SK-N-SH (cell line): ENCODE data around the gene KLHDC7A. TPM values are rescaled to one million over a fixed set of nuclear protein-coding genes. Genes with fewer than 3 reads are reported as not detected.

Source experiments
- CTCF ChIA-PET: fragments of 300-600, 350-600 bp; formaldehyde crosslinking; extraction: SDS; loops from one replicate; lab custom pipeline; 2021; lab: Yijun Ruan, JAX
- POLR2A ChIA-PET: fragments of 350-600 bp; sonication (Branson Sonifier 250); formaldehyde crosslinking; extraction: SDS; loops from one replicate; lab custom pipeline; 2020; ENCODE audit warnings: antibody characterized with exemption, inconsistent platforms; lab: Yijun Ruan, JAX
- DNase-seq: peaks from one replicate; pipeline ENCODE4 v3.0.0; 2012
- H2AFZ ChIP-seq: fragments of 200-600 bp; sonication (generic); 2 replicates; pipeline ENCODE4 v1.8.1; 2016; ENCODE audit warnings: antibody characterized with exemption, mild to moderate bottlenecking, low read depth
- H3F3A ChIP-seq: fragments of 200-600 bp; sonication (generic); replicated peaks from 2 replicates; pipeline ENCODE3; 2016; ENCODE audit warnings: antibody characterized with exemption, mild to moderate bottlenecking; ENCODE audit not compliant: insufficient read depth
- H3K27ac ChIP-seq, 2 experiments: fragments of 200-500 bp in 1 of 2; fragments of 200-600 bp in 1 of 2; sonication (Bioruptor generic) in 1 of 2; sonication (generic), shearing (Covaris generic) in 1 of 2; 2 replicates each; pipeline versions ENCODE4 v1.5.1 to v1.6.1; 2014 to 2016; ENCODE audit warnings: low read depth in 2 of 2, inconsistent platforms in 1 of 2, low read length in 1 of 2, mild to moderate bottlenecking in 1 of 2, mixed read lengths in 1 of 2
- H3K27me3 ChIP-seq: fragments of 200-600 bp; sonication (generic), shearing (Covaris generic); 2 replicates; pipeline ENCODE4 v1.6.1; 2016; ENCODE audit warnings: mixed run types; ENCODE audit not compliant: insufficient read depth
- H3K36me3 ChIP-seq, 2 experiments: fragments of 200-500 bp in 1 of 2; fragments of 200-600 bp in 1 of 2; sonication (Bioruptor generic) in 1 of 2; sonication (generic) in 1 of 2; replicated peaks in 1 of 2; 2 replicates each; pipeline versions ENCODE3 to v1.5.1; 2014 to 2016; ENCODE audit warnings: low read length in 1 of 2, mild to moderate bottlenecking in 1 of 2; ENCODE audit not compliant: insufficient read depth in 2 of 2, control insufficient read depth in 1 of 2
- H3K4me1 ChIP-seq, 2 experiments: fragments of 200-500 bp in 1 of 2; fragments of 200-600 bp in 1 of 2; sonication (Bioruptor generic) in 1 of 2; sonication (generic), shearing (Covaris generic) in 1 of 2; 2 replicates each; pipeline versions ENCODE4 v1.5.1 to v1.6.1; 2014 to 2016; ENCODE audit warnings: low read depth in 1 of 2, low read length in 1 of 2, mixed run types in 1 of 2; ENCODE audit not compliant: insufficient read depth in 2 of 2, control insufficient read depth in 1 of 2
- H3K4me2 ChIP-seq: fragments of 200-600 bp; sonication (generic), shearing (Covaris generic); 2 replicates; pipeline ENCODE4 v1.6.1; 2017; ENCODE audit warnings: mixed run types
- H3K4me3 ChIP-seq, 2 experiments: fragments of 200-500 bp in 1 of 2; fragments of 200-600 bp in 1 of 2; sonication (Bioruptor generic) in 1 of 2; sonication (generic), shearing (Covaris generic) in 1 of 2; 2 replicates each; pipeline versions ENCODE4 v1.5.1 to v1.8.1; 2014 to 2016; ENCODE audit warnings: low read depth in 2 of 2, inconsistent platforms in 1 of 2, low read length in 1 of 2, mild to moderate bottlenecking in 1 of 2, mixed read lengths in 1 of 2, moderate library complexity in 1 of 2
- H3K79me2 ChIP-seq: fragments of 200-600 bp; sonication (generic); 2 replicates; pipeline ENCODE4 v1.8.1; 2017; ENCODE audit warnings: mild to moderate bottlenecking; ENCODE audit not compliant: insufficient read depth
- H3K9ac ChIP-seq: fragments of 200-600 bp; sonication (generic); 2 replicates; pipeline ENCODE4 v1.6.1; 2017; ENCODE audit warnings: mixed run types
- H3K9me2 ChIP-seq: fragments of 200-600 bp; sonication (generic); 2 replicates; pipeline ENCODE4 v1.6.1; 2017; ENCODE audit warnings: mixed run types
- H3K9me3 ChIP-seq: fragments of 200-600 bp; sonication (generic); 2 replicates; pipeline ENCODE4 v1.6.1; 2017; ENCODE audit warnings: mixed run types, mild to moderate bottlenecking, moderate library complexity
- H4K20me1 ChIP-seq: fragments of 200-600 bp; sonication (generic); 2 replicates; pipeline ENCODE4 v1.6.1; 2017; ENCODE audit warnings: mild to moderate bottlenecking, mixed run types; ENCODE audit not compliant: insufficient read depth
- EZH2phosphoT487 ChIP-seq: fragments of 200-600 bp; sonication (generic); IDR thresholded peaks from 2 replicates; pipeline ENCODE4 v1.6.1; 2017; ENCODE audit warnings: low read depth, mixed run types, mild to moderate bottlenecking, antibody characterized with exemption, moderate library complexity, borderline replicate concordance
- NFIC ChIP-seq: IDR thresholded peaks from 2 replicates; pipeline ENCODE4 v1.4.0; 2012; ENCODE audit warnings: borderline replicate concordance
- POLR2AphosphoS5 ChIP-seq: IDR thresholded peaks from 2 replicates; pipeline ENCODE4 v1.6.1; 2012; ENCODE audit warnings: low read depth, low read length
- RAD21 ChIP-seq: IDR thresholded peaks from 2 replicates; pipeline ENCODE4 v1.6.1; 2012; ENCODE audit warnings: mild to moderate bottlenecking, low read length
- RXRA ChIP-seq: IDR thresholded peaks from 2 replicates; pipeline ENCODE4 v1.4.0; 2012; ENCODE audit warnings: low read depth, mild to moderate bottlenecking, borderline replicate concordance
- SMC3 ChIP-seq: IDR thresholded peaks from 2 replicates; pipeline ENCODE4 v1.6.1; 2012; ENCODE audit warnings: low read depth, low read length, improper control_type of control experiment
- TEAD4 ChIP-seq: IDR thresholded peaks from 2 replicates; pipeline ENCODE4 v1.4.0; 2012; ENCODE audit warnings: mild to moderate bottlenecking, borderline replicate concordance; ENCODE audit not compliant: insufficient read depth
- WGBS: methylation state at CpG from one replicate; pipeline ENCODE4 v1.1.6; 2017; ENCODE audit warnings: low lambda C conversion rate; 5-methylcytosine and 5-hydroxymethylcytosine counted together
- polyA plus RNA-seq, 3 experiments: library from polyadenylated mRNA; depleted of rRNA; stranded (reverse); fragments of >200 nt; gene quantifications; 2 replicates each; pipeline ENCODE4 v1.2.3, GENCODE V29; 2012
- TF ChIP-seq, protein P1 (sequence below): IDR thresholded peaks from 2 replicates; pipeline ENCODE4 v1.4.0; 2012; ENCODE audit warnings: low read depth, borderline replicate concordance

Gene KLHDC7A
- polyA plus RNA-seq, 1 of the 3 experiments (the other 2 are of a cell fraction): not detected

DNA sequence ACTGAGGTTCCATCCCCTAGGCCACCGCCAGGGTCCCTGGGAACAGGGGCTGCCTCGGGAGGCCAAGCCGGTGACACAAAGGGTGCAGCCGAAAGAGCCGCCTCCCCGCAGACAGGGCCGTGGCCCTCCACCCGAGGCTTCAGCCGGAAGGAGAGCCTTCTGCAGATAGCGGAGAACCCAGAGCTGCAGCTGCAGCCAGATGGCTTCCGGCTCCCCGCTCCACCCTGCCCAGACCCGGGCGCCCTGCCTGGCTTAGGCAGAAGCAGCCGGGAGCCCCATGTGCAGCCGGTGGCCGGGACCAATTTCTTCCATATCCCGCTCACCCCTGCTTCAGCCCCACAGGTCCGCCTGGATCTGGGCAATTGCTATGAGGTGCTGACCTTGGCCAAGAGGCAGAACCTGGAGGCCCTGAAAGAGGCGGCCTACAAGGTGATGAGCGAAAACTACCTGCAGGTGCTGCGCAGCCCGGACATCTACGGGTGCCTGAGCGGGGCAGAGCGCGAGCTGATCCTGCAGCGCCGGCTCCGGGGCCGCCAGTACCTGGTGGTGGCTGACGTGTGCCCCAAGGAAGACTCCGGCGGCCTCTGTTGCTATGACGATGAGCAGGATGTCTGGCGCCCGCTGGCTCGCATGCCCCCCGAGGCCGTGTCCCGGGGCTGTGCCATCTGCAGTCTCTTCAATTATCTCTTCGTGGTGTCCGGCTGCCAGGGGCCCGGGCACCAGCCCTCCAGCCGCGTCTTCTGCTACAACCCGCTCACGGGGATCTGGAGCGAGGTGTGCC is 1.4 kb downstream of the KLHDC7A start:
- no peaks in the 10 kb centered on the region for H3K36me3 ChIP-seq
- H3K4me3 ChIP-seq: no peak overlapping the region
- no peaks in the 10 kb centered on the region for H3K9me2 ChIP-seq
- no peak overlapping the region for H3K27ac ChIP-seq
- POLR2A ChIA-PET: no interaction called here
- WGBS: 40% methylated on average over 6 of the region's 49 CpGs
- H3K9me3 ChIP-seq: no peaks in the 10 kb centered on the region
- DNase-seq: peak; percentile 61
- no peaks in the 10 kb centered on the region for H3K27me3 ChIP-seq
- H4K20me1 ChIP-seq: no peaks in the 10 kb centered on the region
- peaks cover 0 to 4% of the 10 kb centered on the region in 2 experiments; a peak in 1 of 4 replicates for H3K4me1 ChIP-seq
- H3K4me2 ChIP-seq: no peak overlapping the region
- H3K79me2 ChIP-seq: no peaks in the 10 kb centered on the region
- H2AFZ ChIP-seq: no peak overlapping the region
- H3F3A ChIP-seq: no peaks in the 10 kb centered on the region
- no peak overlapping the region for H3K9ac ChIP-seq
- TF ChIP-seq SMC3 (no peak), NFIC (no peak)
- TF ChIP-seq, protein P1, sequence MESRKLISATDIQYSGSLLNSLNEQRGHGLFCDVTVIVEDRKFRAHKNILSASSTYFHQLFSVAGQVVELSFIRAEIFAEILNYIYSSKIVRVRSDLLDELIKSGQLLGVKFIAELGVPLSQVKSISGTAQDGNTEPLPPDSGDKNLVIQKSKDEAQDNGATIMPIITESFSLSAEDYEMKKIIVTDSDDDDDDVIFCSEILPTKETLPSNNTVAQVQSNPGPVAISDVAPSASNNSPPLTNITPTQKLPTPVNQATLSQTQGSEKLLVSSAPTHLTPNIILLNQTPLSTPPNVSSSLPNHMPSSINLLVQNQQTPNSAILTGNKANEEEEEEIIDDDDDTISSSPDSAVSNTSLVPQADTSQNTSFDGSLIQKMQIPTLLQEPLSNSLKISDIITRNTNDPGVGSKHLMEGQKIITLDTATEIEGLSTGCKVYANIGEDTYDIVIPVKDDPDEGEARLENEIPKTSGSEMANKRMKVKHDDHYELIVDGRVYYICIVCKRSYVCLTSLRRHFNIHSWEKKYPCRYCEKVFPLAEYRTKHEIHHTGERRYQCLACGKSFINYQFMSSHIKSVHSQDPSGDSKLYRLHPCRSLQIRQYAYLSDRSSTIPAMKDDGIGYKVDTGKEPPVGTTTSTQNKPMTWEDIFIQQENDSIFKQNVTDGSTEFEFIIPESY: no peak
- TF ChIP-seq, all 33 proteins: peak for 0
- CTCF ChIA-PET: no interaction called here

- Histone ChIP-seq H3K9me2 (no peaks in the 10 kb centered on the region), H3K79me2 (no peaks in the 10 kb centered on the region), H4K20me1 (no peaks in the 10 kb centered on the region), H3F3A (no peaks in the 10 kb centered on the region), H3K27ac (no peak overlapping the region), H3K4me3 (no peak overlapping the region; a peak in 1 of 4 replicates), H2AFZ (no peak overlapping the region), H3K9ac (no peak overlapping the region), H3K36me3 (no peaks in the 10 kb centered on the region), H3K4me1 (peaks cover 0 to 4% of the 10 kb centered on the region in 2 experiments; a peak in 1 of 4 replicates), H3K9me3 (no peaks in the 10 kb centered on the region), H3K4me2 (no peak overlapping the region), H3K27me3 (no peaks in the 10 kb centered on the region)
- peak; percentile 65 for DNase-seq
- WGBS: 55% methylated on average over 12 of the region's 57 CpGs
- TF ChIP-seq RXRA (no peak), POLR2AphosphoS5 (no peak), EZH2phosphoT487 (no peak), TEAD4 (no peak), RAD21 (peak; percentile 32)
- POLR2A ChIA-PET: no interaction called here
- CTCF ChIA-PET: interaction anchor here (0.9 to 4.0 kb wide), 4 partner anchors 92 to 248 kb away, joined by 3 to 14 read pairs (median 6); no protein-coding TSS in a partner anchor
Measured at GRCh38 chr1:18482721-18483425, 2.1 kb downstream of the KLHDC7A start.
